ENCODE results near the gene TECR.
"Not testable (repeated sequence)": the region's sequence is repeated elsewhere in the genome, so short reads cannot be mapped to it uniquely, and the experiment has no call there.

TECR gene
- total RNA-seq = 31.8 to 68.1 (median 53.2) reads per million in 3 experiments

- peak; percentile 100 for DNase-seq
Observed at GRCh38 chr19:14529254-14530004, at the start of gene TECR. TSS of gene TECR (plus strand) at chr19:14529594. CDS start at chr19:14529697, 103 bp downstream.

- DNase-seq = peak; percentile 57
Observed at GRCh38 chr19:14479975-14480699, 49.3 kb upstream of the TECR start.

- no peak for DNase-seq
Observed at GRCh38 chr19:14480700-14481079, 48.7 kb upstream of the TECR start.

DNA sequence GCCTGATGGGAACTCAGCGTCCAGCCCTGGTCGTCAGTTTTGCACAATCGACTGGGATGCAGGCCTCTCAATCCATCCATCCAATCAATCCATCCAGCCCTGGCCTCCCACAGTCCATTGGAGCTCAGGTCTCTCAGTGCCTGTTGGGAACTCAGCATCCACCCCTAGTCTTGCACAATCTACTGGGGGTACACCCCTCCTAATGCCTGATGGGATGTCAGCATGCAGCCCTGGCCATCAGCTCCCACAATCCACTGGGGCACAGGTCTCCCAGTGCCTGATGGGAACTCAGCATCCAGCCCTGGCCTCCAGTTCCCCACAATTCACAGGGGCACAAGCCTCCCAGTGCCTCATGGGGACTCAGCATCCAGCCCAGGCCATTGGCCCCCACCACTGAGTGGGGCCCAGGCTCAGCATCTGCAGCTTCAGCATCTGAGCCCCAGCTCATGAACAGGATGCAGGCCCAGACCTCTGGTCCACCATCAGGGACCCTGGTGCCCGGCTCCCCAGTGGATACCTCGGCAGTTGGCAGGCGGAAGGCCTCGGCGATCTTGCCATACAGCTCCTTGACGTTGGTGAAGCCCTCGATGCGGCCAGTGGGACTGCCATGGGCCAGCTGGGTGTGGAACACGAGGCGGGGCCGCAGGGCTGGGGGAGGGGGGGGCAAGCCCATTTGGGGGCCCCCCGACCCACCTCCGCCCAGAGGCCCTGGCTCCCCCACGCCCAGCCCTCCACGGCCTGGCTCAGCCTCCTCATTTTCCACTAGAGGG is 47.0 kb upstream of the TECR start:
- no peak for DNase-seq

DNA sequence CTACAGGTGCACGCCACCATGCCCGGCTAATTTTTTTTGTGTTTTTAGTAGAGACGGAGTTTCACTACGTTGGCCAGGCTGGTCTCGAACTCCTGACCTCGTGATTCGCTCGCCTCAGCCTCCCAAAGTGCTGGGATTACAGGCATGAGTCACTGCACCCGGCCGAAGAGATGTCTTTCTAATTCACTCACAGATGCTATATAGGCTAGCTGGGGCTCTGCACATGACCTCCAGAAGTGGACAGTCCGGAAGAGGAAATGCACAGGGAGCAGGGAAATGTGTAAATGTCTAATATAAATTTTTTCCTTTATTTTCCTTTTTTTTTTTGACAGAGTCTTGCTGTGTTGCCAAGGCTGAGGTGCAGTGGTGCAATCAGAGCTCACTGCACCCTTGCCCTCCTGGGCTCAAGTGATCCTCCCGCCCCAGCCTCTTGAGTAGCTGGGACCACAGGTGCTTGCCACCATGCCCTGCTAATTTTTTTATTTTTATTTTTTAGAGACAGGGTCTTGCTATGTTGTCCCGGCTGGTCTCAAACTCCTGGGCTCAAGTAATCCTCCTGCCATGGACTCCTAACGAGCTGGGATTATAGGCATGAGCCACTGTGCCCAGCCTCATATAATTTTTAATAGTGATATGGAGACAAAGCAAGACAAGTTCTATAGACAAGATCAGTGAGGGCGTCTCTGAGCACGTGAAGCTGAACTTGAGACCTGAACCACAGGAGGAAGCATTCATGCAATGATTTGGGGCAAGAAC is 41.8 kb upstream of the TECR start:
- DNase-seq = no peak

DNA sequence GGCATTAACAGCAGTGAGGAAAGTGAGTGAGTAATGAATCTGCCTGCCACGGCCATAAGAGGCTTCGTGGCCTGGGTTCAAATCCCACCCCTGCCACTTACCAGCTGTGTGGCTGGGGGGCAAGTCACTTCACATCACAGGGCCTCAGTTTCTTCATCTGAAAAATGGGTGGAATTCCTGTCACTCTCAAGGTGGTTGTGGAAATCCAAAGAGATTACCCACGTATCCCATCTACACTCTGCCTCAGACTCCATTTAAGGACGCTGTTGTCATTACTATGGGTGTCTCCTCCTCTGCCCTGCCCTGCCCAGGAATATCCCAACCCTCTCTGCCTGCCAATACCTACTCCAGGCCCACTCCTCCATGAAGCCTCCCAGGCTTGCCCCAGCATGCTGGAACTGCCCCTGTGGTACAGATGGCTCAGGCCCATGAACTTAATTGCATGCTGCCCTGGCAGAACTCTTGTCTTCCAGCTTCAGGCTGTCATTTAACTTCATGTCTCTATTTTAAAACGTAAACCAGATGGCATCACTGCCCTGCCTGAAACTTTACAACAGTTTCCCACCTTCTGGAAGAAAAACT is 36.5 kb upstream of the TECR start:
- DNase-seq = no peak

DNA sequence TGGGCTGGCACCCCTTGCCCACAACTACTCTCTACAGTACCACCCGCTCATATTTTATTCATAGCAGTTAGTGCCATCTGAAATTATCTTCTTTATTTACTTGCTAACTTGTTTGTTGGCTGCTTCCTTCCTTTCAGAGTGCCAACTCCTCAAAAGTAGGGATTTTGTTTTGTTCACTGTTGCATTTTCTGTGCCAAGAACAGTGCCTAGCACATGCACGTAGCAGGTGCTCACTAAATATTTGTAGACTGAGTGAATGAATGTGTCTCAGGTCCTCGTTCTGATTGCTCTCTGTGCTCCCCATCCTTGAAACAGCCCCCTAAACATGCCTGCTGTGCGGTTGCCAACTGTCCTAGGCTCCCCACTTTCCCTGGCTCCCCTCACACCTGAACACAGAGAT is 35.0 kb upstream of the TECR start:
- DNase-seq = no peak

- DNase-seq = no peak
Observed at GRCh38 chr19:14494910-14495671, 34.3 kb upstream of the TECR start.

DNA sequence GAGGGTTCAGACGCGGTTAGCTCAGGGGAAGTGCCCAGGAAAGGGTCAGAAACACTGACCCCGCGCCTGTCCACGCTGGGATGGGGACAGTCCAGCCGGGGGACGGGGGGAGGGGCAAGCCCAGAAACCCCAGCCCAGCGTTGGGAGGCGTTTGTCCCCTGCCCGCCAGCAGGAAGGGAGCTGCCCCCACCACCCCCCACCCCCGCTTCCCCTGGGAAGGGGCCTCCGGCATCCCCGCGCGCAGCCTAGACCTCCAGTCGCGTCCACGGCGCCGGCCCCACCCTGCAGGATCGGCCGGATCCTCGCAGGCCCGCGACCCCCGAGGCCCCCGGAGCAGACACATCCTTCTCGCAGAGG is 33.7 kb upstream of the TECR start:
- no peak for DNase-seq

GRCh38 chr19:14496029-14496833 is 33.2 kb upstream of the TECR start, which contains the start of gene GIPC1:
TSS of gene GIPC1 (minus strand) at chr19:14496127. CDS start at chr19:14482976, 13,151 bp downstream.
- peak; percentile 81 for DNase-seq

- no peak for DNase-seq
Observed at GRCh38 chr19:14496834-14497227, 32.6 kb upstream of the TECR start.

GRCh38 chr19:14497228-14497921 is 32.0 kb upstream of the TECR start:
- no peak for DNase-seq

DNA sequence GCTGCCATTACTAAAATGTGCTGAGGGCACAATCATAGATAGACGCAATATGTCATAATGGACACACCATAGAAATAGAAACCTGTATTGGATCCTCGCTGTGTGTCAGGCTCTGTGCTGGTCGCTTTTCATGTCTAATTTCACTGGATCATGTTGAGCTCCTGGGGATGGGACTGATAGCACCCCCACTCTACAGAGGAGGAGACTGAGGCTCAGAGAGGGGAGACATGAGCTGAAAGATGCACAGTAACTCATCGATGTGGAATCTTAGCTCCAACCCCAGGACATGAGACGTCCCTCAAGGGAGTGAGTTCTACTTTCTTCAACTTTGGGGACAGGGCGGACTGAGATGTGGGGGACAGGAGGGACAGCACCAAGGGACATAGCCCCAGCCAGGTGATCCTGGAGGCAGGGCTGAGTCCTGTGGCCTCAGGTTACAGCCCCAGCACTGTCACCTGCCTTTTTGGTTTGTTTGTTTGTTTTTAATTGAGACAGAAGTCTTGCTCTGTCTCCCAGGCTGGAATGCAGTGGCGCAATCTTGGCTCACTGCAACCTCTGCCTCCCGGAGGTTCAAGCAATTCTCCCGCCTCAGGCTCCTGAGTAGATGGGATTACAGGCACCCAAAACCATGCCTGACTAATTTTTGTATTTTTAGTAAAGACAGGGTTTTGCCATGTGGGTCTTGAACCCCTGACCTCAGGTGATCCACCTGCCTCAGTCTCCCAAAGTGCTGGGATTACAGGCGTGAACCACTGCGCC is 26.9 kb upstream of the TECR start:
- no peak for DNase-seq

- no peak for DNase-seq
Observed at GRCh38 chr19:14503285-14503684, 26.1 kb upstream of the TECR start.

DNA sequence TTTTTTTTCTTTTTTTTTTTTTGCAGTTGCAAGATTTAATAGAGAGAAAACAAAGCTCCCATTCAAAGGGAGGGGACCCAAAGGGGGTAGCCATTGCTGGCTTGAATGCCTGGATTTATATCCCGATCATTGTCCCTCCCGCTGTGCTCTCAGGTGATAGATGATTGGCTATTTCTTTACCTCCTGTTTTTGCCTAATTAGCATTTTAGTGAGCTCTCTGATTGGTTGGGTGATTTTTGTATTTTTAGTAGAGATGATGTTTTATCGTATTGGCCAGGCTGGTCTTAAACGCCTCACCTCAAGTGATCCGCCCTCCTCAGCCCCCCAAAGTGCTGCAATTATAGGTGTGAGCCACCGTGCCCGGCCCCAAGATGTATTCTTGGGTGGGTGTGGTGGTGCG is 24.8 kb upstream of the TECR start:
- not testable (repeated sequence) for DNase-seq

DNA sequence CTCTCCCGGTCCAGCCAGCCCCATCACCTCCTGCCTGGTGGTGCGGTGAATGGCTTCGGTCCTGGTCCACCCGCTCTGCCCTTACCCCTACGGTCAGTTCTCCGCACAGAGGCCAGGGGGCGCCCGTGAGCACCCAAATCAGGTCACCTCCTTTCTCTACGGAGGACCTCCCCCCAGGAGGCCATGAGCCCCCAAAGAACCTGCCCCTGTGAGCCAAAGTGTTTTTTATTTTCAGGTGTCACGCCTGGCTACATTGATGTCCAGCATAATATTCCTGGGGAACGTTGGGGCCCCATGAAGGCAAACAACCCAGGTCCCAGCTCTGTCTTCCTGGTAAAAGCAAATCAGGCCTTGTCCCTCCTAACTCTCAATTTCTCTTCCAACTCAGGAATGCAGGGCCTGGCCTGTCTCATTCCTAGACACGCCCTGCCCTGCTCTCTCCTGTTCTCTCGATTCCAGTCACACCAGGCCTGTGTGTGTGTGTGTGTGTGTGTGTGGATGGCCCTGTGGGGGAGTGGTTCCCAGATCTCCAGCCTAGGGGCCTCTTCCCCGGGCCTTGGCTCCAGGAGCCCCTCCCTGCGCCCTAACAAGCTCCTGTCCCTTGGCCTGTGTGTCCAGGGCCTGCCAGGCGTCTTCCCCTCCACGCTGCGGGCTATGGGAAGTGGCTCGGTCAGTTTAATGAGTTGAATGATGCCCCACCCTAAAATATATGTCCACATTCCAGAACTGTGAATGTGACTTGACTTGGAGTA is 23.7 kb upstream of the TECR start:
- peak; percentile 63 for DNase-seq

DNA sequence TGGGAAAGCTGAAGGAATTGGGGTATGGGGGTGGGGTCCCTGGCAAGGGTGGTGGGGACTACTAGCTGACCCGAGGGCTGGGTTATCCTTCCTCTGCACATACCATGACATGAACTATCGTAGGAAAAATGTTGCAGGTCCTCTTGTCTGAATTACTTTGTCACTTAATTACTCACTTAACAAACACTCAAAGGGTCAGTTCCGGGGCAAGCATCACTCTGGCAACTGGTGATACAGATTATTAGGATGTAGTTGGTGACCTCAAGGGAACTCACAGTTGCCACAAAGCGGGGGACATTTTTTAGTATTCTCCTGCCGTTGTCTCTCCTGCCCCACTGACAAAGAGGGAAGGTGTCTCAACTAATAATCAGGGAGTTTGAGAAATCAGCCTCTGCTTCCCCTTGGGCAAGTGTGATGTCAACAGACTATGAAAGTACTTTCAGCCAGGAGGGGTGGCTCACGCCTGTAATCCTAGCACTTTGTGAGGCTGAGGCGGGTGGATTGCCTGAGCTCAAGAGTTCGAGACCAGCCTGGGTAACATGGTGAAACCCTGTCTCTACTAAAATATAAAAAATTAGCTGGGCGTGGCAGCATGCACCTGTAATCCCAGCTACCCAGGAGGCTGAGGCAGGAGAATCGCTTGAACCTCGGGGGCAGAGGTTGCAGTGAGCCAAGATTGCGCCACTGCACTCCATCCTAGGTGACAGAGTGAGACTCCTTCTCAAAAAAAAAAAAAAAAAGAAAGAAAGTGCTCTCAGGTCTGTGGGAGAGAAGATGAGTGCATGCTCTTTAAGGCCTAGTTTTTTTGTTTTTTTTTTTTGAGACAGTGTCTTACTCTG is 21.5 kb upstream of the TECR start:
- DNase-seq = no peak

Data from central memory CD4-positive, alpha-beta T cell (primary cell).